Measurements from ENCODE around the gene PANX2.

Gene PANX2

GRCh38 chr22:50216055-50216683 is 45.6 kb downstream of the PANX2 start:
- DNase-seq (ENCODE audit: low spot score): no peak

DNA sequence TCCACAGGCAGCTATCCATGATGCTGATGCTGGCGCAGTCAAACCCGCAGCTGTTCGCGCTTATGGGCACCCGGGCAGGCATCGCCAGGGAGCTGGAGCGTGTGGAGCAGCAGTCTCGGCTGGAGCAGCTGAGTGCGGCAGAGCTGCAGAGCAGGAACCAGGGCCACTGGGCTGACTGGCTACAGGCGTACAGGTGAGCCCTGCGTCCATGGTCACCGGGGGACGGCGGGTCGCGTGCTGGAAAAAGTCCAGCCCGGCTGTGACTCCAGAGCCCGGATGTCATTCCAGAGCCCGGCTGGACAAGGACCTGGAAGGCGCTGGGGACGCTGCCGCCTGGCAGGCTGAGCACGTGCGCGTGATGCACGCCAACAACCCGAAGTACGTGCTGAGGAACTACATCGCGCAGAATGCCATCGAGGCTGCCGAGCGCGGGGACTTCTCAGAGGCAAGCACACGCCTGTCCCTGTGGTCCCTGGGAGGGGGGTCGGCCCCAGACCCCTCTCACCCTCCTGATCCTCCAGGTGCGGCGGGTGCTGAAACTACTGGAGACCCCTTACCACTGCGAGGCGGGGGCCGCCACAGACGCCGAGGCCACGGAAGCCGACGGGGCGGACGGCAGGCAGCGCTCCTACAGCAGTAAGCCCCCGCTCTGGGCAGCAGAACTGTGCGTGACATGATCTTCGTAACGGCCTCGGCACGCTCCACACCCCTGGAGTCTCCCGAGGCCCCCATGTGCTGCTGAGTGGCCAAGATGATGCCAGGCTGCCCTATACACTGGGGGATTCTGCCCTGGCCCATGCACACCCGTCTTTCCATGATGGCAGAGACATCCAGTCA is 46.4 kb downstream of the PANX2 start:
- DNase-seq (ENCODE audit: low spot score): no peak

DNA sequence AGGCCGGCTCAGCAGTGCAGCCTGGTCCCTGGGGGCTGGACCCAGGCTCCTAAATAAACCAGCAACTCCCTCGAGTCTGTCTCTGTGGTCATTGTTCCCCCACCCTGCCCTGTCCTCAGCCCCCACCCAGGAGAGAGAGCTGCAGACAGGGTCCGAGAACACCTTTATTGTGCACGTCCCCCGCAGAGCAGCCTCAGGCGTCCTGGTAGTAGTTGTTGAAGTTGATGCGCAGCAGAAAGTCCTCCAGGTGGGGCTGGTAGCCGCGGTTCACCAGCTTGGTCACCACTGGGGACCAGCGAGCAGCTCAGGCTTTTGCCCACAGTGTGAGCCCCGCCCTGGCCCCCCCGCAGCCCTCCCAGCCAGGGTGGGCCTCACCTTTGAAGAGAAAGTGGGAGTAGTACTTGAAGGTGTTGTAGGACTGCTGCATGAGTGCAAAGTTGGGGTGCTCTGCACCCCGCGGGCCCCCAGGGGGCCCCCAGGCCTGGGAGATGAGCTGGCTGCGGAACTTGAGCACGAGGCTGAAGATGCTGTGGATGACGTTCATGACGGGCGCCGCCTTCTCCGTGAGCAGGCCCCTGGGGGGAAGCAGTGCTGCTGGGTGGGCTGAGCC is 47.1 kb downstream of the PANX2 start:
- no peak for DNase-seq (ENCODE audit: low spot score)

- DNase-seq (ENCODE audit: low spot score): no peak
Measured at GRCh38 chr22:50218153-50218995, 47.8 kb downstream of the PANX2 start.

- peak; percentile 70 for DNase-seq (ENCODE audit: low spot score)
Measured at GRCh38 chr22:50218996-50219727, 48.6 kb downstream of the PANX2 start.

DNA sequence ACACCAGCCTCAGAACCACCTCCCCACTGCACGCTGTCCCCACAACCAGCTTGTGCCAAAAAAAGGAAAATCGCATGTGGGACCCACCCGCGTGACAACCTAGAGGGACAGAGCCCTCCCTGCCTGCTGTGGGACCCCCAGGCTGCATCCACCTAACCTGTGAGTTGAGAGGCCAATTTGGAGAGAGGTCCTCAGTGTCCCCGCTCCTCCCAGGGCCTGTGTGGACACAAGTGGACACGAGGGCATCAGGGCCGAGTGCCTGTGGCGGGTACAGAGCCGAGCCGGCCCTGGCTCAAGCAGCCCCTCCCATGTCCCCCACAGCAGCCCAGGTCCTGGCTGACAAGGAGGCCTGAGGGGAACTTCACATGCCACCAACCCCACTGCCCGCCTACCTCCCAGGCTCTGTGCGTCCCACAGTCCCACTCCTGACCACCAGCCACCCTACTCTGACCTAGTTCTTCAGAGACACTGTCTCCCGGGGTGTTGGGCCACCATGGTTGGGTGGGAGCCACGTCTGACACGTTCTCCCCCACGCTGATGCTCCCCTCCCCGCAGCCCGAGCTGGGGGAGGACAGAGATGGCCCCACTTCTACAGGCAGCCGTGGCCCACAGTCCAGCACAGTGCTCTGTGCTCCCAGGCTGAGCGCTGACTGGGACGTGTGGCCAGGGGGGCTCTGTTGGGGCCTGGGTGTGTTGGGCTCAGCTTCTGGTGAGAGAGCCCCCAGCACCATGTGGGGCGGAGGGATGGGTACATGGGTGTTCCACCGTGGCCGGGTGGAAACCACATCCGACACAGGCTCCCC is 49.5 kb downstream of the PANX2 start:
- no peak for DNase-seq (ENCODE audit: low spot score)

- DNase-seq (ENCODE audit: low spot score): no peak
Measured at GRCh38 chr22:50220603-50221409, 50.3 kb downstream of the PANX2 start.

DNA sequence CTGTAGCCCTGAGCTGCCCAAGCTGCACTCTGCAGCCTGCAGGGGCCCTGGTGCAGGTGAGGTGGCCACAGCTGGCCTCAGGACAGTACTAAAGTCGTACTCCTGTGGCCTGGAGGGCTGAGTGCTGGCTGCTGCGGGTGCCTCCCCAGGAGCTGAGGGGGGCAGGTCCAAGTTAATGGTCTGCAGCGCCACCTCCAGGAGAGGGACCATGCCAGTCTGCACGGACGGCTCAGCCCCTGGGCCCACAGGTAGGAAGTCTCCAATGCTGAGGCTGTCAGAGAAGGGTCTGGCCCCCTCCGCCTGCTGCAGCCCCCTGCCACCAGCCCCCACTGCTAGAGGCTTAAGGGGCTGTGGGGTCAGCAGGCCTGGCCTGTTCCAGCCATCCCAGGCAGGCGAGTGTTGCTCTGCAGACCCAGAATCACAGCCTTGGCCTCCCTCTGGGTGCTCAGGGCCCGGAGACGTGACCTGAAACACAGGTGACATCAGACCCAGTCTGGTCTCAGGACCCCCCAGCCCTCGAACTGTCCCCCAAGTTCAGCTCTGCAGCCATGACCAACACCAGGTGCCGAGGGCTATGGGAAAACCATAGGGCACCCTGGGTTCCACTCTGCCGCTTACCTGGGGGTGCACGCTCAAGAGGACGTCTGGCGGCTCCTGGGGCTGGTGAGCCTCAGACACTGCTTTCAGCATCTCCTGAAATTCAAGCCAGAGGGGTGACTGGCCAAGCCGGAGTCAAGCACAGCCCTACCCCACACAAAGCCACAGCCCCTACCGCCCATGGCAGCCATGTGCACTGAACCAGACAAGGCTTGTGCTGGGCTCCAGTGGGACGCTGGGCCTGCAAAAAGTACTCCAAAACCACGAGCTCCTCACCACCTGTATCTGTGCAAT is 51.1 kb downstream of the PANX2 start:
- DNase-seq (ENCODE audit: low spot score): no peak

- DNase-seq (ENCODE audit: low spot score): no peak
Measured at GRCh38 chr22:50222508-50222907, 52.0 kb downstream of the PANX2 start.

GRCh38 chr22:50224071-50224470 is 53.5 kb downstream of the PANX2 start:
- DNase-seq (ENCODE audit: low spot score): no peak

DNA sequence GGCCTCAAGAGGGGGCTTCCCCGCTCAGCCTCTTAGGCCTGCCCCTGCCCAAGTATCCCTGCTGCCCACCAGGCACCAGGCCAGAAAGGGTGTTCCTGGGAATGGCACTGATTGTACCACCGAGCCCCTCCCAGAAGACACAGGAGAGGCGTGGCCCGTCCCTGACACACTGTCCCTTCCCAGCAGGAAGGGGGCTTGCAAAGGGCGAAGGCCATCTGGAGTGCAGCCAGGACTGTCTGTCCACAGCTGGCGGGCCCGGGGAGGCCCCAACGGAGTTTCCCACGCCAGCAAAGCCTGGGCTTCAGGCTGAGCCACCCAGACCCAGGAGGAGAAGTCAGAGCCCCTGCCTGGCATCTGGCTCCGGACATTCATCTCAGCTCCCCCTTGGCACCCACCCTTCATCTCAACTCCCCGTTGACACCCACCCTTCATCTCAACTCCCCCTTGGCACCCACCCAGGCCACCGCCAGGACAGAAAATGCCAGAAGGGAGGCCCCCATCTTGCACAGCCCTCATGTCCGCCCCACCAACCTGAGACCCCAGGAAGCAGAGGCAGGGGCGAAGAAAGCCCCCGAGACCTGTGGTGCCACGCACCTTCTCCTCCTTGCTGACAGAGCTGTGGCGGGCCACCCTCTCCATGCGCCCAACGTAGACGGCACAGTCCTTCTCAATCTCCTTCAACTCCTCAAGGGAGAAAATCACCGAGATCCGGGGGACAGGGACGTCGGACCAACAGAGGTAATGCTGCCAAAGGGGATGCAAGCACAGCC is 54.9 kb downstream of the PANX2 start:
- no peak for DNase-seq (ENCODE audit: low spot score)

DNA sequence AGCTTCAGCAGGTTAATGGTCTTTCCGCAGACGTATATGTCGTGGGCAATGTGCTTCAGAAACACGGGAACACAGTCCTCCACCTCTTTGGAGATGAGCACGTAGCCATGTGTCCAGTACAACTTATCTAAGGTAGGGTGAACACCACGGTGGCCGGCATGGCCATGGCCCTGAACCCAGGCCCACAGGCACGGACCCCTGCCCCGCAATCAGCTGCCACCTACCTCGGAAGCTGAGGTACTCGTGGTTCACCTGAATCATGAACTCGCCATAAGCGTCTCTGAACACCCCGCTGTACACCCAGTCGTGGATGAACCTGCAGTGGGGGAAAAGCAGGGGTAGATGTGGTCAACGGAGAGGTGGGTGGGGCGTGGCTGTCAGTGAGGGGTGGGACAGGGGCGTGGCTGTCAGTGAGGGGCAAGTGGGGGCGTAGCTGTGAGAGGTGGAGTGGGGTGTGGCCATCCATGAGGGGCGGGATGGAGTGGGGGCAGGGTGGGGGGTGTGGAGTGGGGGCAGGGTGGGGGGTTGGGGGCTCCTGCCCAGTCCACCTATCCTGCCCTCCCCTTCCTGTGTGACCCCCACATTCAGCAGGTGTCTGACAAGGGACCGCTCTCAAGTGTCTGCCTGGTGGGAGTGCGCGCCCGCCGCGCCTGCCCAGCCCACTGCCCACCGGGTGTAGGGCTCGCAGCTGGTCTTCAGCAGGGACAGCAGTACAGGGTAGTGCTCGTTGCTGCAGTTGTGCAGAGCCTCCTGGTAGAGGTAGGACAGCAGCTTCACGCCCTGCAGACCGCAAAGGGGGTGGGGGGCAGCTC is 55.7 kb downstream of the PANX2 start:
- DNase-seq (ENCODE audit: low spot score): no peak

DNA sequence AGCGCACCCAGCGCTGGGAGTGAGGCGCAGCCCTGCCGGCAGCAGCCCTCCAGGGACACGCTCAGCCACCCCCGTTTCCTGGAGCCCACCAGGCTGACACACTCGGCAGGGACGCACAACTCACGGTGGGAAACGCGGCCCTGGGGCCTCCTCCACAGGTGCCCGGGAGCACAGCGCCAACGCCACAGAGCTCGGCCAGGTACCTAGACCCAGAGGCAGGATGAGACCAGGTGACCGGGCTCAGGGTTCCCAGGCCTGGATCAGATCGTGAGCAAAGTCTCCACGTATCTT is 56.3 kb downstream of the PANX2 start:
- no peak for DNase-seq (ENCODE audit: low spot score)

GRCh38 chr22:50227579-50228215 is 57.2 kb downstream of the PANX2 start:
- no peak for DNase-seq (ENCODE audit: low spot score)

DNA sequence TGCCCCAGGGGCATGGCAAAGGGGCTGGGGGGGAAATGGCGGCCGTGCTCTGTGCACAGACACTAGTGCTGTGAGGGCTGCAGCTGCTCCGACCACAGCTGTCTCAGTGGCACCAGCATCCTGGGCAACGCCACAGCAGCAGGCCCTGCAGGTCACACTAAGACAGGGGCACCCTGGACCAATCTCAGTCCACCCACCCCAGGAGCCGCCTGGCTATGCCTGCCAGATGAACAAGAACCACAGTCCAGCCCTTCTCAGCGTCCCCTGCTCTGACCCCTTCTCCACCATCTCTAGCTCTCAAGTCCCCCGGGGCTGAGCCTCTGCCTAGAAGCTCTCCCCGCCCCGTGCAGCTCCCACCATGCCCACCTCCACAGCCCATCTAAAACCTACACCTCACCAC is 57.8 kb downstream of the PANX2 start:
- DNase-seq (ENCODE audit: low spot score): no peak

- no peak for DNase-seq (ENCODE audit: low spot score)
Measured at GRCh38 chr22:50229370-50229769, 58.8 kb downstream of the PANX2 start.
